Activated CD4-positive, alpha-beta T cell treated with anti-CD3 and anti-CD28 coated beads, Interleukin-2, amount 50 U/mL, for 24 hours (primary cell): ENCODE results near the gene SLC41A3.
"Not testable (repeated sequence)": the region's sequence is repeated elsewhere in the genome, so short reads cannot be mapped to it uniquely, and the experiment has no call there.

Source experiments
- DNase-seq, 2 donors: peaks; one replicate each; pipeline ENCODE4 v3.0.0-alpha.2; 2020; ENCODE audit warnings: low read depth in 1 of 2, low spot score in 1 of 2

Gene SLC41A3

DNA sequence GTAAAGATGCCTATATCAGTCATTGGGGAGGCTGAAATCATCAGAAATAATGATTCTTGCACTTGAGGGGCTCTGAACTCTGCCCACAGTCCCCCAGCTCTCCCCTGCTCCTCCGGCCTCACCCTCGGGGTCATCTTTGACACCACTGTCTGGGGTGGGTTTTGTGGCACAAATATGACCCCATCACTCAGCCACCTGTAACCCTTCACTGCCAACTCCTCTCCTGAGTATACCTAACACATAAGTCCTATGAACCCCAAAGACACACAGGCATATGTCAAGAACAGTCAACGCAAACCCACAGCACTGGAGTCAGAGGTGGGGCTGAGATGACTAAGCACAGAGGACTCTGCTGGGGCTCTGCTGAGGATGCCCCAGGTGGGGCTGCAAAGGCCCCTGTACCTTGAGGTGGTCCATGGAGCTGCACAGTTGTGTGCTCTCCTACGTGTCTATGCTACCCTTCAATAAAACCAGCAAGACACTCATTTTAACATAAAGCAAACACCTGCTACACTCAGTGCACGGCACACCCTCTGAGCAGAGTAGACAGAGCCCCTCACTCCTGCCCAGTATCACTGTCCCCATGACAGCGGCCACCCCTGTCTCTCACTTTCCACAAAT, 29.9 kb downstream of the SLC41A3 start:
- DNase-seq, result no peak

DNA sequence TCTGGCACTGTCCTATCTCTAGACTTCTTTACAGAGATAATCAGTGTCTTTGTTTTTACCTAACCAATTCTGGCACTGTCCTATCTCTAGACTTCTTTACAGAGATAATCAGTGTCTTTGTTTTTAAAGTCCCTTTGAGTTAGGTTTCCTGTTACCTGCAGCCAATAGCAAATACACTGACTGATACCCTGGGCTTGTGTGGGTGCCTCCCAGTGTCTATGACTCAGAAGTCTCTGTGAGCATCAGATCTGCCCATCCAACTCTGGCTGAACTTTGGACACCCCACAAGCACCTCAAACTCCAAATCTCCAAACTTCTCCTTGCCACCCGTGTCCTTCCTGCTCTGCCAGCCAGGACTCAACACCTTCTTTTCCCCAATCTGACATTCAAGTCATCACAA, 30.4 kb downstream of the SLC41A3 start:
- DNase-seq, result no peak

DNA sequence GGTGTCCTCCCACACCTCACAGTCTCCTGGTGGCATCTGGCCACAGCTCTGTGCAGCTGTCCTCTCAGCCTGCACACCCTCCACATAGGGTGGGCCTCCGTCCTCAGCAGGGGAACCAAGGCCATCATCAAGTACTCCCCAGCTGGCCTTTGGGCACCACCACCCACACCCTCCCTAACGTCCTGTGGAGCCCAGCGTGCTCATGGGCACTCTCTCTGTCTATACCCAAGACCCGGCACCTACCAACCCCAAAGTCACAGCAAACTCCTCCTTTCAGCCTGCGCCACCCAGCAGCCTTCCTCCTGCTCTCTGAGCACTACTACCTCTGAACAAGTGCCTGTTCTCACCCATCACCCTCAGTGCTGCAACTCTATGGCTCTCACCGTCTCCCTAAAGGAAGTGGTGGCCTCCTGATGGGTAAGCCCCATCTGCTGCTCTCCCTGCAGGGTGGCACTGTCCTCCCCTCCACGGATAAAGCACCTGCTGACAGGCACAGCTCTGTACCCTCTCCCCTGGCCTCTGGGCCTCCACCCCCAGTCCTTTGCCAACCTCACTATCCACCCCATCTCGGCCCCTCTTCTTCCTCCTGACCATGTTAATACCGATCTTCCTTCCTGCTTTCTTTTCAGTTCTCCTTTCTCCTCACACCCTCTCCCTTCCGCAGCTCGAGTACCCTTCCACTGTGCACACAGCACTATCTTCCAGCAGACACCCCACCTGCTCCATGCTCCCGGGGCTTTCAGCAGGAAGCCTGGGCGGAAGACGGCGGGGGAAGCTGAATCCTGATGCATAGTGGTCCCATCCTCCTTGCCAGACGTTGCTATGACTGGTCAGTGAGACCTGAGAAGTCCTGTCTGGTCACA, 31.5 kb downstream of the SLC41A3 start:
- DNase-seq, result no peak

DNA sequence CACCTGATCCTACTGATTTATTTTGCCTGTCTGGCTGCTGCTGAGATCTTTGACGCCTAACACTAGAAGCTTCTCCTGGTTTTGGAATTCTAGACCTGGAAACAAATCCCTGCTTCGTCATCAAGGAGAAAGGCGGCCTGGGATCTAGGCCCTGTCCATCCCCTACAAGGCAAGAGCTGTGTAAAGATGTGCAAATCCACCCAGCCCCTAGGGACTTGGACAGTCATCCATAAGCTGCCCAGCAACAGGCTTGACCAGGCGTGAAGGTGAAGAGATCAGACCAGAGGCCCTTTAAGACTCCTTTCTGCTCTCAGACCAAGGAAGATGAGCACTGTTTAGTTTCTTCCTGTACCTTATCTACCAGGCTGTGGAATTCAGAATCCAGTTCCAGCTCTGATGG, 32.2 kb downstream of the SLC41A3 start:
- no peak for DNase-seq

DNA sequence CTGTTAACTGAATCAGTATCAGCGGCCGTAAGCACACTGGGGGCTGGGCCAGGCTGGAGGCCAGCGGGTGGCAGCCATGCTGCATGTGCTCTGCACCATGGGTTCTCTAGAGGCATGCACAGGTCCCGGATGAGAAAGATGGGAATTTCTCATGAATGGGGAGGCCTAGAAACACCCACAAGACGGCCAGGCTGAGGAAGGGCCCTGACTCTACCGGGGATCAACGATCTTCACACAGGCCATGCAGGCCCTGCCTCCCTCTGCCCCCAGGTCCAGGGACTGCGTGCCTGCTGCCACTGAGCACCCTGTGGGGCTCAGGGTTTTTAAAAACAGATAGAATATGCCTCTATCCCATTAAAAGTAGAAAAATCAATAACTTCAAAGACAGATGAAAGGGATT, 32.7 kb downstream of the SLC41A3 start:
- DNase-seq, result no peak

DNA sequence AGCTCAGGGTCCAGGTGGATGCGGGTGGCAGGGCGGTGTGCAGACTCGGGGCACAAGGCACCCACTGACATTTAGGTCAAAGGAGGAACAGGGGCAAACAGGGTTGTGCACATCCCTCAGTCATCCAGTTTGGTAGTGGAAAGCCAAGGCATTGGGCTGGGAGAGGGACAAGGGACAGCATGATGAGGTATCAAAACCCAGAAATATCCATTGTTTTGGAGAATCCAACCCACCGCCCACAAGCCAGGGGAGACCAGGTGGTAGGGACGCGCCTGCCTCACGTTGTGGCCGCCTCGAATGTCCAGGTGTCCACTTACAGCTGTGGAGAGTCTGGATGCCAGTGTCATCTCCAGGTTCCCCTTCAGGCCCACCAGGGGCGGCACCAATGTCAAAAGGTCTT, 33.3 kb downstream of the SLC41A3 start:
- DNase-seq, result no peak

DNA sequence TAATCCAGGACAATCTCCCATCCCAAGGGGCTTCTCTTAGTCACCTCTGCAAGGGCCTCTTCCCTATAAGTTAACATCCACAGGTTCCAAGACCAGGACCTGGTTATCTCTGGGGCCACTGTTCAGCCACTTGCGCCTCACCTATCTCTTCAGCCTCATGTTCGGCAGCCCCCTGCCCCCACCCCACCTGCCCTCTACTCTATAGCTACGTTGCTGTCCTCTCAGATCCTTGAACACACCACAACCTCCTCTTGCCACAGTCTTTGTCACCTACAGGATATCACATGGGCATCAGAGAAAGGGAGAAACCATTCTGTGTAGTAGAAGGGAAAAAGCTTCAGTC, 33.9 kb downstream of the SLC41A3 start:
- no peak for DNase-seq

DNA sequence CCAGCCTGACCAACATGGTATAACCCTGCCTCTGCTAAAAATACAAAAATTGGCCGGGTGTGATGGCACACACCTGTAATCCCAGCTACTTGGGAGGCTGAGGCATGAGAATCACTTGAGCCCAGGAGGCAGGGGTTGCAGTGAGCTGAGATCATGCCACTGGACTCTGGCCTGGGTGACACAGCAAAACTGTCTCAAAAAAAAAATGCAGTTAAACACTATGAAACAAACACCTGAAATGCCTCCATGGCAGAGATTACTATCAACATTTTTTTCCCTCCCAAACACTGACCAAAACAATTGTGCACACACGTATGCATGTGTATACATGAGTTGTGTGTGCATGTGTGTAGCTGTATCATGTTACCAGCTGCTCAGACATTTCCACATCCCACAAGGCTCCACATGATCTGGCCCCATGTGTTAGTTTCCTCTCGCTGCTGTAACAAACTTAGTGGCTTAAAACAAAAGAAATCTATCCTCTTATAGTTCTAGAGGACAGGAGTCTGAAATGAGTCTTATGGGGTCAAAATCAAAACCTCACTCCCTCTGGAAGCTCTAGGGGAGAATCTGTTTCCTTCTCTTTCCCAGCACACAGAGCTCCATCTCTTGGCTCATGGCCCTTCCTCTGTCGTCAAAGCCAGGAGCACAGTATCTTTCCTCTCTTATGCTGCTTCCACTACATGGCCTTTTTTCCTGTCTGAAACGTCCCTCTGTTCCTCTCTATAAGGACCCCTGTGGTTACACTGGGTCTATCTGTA, 34.5 kb downstream of the SLC41A3 start:
- DNase-seq, result no peak

DNA sequence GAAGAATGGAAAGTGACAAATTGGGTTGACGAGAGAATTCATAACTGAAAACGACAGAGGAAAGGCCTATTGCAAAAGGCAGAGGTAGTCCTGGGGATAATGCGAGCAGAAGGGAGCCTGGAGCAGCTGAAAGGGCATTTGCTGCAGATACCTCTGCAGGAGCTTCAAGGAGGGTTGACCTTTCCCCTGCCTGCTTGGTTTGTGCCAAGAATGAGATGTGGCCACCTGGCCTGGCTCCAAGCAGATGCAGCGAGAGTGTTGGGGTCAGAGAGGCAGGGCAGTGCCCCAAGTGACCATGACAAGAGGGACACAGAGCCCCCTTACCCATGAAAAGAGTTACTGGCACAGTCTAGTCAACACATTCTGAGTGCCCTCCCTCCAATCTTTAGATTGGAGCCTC, 43.5 kb downstream of the SLC41A3 start:
- no peak for DNase-seq

DNA sequence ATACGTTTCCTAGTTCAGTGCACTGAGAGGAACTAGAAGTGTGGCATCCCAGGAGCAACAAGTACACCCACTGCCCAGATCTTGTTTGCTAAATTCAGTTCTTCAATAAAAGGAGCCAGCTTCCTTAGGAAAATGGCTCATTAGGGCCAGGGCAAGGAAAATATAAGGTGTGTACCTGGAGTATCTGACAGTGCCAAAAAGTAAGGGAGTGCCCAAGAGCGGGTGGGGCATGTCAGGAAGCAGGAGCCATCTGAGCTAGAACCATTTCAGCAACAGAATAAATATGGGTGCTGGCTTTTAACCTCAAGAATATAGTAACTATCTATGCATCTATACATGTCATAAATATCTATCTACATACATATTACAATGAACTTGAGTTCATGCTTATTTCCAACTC, 44.1 kb downstream of the SLC41A3 start:
- DNase-seq, result no peak

DNA sequence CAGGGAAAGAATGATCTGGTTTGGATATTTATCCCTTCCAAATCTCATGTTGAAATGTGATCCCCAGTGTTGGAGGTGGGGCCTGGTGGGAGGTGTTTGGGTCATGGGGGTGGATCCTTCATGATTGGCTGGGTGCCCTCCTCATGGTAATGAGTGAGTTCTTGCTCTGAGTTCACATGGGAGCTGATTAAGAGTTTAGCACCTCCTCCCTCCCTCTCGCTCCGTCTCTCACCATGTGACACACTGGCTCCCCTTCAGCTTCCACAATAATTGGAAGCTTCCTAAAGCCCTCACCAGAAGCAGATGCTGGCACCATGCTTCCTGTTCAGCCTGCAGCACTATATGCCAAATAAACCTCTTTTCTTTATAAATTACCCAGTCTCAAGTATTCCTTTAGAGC, 45.1 kb downstream of the SLC41A3 start:
- not testable (repeated sequence) for DNase-seq

DNA sequence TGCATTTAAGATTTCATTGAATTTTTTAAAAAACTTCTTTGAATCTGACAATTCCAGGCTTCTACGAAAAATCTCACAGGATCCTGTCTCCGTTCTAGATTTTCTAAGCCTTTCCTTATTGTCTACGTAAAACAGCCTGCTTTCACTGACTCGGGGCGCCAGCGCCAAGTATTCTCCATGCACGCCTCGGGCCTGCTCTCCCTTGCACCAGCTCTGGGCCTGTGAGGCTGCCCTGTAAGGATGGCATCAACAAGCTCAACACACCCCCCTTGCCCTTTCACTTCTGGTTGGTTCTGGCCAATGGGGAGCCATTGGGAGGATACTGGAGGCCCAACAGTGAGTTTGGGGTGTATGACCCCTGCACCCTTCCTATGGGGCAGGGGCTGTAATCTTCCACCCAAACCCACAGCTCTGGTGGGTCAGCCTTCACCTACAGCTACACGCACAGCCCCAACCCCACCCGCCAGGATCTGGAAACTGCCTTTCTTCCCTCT, 47.8 kb downstream of the SLC41A3 start:
- DNase-seq, result no peak

DNA sequence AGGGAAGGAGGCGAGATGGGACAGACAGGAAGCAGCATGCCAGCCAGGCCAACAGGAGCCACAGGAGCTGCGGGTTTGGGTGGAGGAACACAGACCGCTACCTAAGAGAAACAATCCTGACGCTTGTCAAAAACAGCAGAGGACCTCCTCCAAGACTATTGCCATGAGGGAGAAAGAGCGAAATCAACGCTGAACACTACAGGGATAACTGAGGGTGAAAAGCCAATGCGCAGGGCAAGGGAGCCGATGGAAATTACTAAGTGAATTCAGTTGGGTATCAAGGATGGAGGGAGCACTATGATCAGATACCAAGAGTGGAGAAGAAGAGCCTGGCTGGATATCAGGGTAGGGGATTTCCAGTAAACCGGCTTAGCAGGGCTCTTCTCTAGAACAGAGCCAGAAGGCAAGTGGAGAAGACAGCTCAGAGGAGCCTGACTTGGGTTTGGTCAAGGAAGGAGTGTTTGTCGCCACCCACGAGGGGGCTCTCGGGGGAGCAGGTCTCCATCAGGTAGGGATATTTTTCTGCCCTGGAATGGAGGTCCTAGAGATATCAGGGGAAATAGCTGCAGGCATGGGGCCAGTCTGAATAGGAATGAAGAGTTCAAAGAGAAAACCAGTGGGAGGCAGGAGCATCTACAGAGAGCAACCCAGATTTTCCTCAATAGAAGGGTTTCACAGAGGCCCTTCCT, 48.4 kb downstream of the SLC41A3 start:
- DNase-seq, result no peak

DNA sequence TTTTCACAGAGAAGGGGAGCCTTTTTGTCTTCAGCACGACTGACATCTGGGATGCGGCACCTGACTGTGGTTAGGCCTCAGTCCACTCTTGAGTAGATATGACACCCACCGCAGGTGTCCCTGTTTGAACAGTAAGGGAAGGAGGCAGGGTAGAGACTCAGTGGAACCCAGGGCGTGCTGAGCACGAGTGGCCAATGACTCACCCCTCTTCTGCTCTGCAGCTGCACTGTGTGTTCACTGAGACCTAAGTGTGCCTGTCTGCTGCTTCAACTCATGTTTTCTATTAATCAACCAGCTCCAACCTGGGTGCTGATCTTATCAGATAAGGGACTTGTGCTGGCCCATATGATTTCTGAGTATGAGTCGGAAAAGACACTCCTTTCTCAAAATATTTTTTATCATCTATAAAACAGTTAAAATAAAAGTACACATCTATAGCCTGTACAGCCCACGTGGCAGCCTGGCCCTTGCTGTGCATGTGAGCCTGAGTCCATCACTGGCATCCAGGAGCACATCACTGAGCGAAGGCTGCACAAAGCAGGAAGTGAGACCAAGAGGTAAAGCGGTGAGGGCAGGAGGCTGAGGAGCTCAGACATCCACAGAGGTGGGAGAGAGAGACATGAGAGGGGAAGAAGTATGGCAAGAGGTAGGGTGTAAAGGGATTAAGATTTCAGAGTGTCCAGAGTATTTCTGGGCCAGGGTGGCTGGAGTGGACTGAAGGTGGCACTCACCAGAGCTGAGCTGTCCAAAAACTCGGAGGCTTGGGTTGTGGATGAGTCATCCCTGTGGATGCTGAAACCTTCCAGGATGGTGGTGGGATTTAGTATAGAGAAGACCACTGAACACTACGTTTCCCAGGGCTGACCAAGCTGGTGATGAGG, 49.2 kb downstream of the SLC41A3 start:
- DNase-seq, result no peak

DNA sequence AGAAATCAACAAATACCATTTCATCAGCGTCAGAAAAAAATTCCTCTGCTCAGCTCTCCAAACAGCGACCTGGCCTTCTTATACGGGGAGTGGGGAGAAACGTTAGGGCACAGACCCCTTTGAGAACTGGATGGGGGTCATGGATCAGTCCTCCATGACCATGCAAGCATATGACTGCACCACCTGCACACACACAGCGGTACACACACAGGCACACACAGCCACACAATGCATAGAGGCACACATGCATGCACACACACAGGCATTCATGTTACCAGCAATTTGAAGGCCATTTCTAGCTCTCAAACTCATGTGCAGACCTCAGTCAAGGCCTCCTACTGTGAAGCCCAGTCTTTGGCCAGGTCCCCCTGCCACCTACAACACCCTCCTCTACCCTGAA, 50.2 kb downstream of the SLC41A3 start:
- no peak for DNase-seq

DNA sequence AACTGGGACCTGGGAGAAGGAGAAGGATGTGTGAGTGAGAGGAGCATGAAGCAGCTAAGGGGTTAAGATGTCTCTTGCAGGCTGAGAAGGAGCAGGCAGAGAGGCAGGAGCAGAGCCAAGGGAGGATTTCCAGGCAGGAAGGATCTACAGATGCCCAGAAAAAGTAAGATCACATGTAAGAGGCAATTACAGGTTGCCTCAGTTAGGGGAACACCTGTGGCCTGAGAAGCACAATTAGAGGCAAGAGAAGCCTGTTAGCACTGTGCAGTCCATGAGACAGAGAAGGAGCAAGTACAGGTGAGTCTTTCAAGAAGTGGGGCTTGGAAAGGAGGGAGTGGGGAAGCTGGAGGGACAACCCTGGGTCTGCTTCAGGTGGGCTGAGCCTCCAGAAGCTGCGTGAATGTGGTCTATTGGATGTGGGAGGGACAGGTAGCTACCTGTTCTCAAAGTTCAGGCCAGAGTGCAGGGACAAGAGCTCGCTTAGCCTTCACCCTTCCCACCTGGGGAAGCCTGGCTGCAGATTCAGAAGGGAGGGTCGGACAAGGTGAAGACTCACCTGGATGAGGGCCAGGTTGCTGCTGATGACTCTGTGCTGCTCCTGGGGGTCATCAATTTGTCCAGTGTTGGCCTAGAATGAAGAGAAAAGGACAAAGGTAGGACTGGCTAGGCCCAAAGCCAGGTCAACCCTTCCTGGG, 50.7 kb downstream of the SLC41A3 start:
- DNase-seq, result no peak

DNA sequence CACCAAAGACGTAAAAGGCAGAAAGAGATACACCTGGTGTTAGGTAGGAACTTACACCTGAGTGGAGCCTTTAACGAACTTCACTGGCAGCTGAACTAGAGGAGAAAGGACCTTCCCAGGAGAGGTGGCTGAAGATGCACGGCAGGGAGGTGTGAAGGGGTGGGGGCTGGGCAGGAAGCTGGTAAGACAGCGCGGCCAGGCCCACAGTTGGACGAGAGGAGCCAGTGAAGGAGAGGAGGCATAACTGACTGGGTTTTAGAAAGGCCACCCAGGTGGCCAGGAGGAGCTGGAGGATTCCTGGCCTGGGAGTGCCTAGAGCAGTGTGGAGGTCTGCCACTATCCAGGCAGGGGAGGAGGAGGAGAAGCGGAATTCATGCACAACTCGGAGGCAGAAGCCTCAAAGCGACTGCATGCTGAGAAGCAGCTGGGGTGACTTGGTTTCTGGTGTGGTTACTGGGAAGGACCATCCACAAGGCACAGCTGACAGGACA, 51.9 kb downstream of the SLC41A3 start:
- no peak for DNase-seq

DNA sequence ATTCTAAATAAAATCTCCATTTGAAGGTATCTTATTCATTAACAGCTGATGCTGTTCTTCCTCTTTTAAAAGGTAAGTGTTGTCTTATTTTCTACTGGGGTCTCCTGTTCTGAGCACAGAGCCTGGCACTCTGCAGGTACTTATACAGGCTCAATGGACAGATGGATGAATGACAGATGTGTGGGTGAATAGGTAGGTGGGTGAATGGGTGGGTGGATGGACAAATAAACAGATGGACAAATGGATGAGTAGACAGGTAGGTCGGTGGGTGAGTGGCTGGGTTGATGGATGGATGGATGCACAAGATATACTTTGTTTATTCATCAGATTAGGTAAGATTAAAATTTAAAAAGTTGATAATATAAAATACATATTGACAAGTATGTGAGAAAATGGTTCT, 53.5 kb downstream of the SLC41A3 start:
- no peak for DNase-seq

DNA sequence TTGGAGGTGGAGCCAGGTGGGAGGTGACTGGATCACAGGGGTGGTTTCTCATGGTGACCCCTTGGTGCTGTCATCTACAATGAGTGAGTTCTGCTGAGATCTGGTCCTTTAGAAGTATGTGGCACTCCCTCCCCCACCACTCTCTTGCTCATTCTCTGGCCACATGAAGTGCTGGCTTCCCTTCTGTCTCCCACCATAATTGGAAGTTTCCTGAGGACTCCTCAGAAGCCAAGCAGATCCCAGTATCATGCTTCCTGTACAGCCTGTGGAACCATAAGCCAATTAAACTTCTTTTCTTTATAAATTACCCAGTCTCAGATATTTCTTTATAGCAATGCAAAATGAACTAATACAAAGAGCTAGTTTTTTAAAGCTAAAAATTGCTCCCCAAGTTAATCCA, 54.7 kb downstream of the SLC41A3 start:
- no peak for DNase-seq

DNA sequence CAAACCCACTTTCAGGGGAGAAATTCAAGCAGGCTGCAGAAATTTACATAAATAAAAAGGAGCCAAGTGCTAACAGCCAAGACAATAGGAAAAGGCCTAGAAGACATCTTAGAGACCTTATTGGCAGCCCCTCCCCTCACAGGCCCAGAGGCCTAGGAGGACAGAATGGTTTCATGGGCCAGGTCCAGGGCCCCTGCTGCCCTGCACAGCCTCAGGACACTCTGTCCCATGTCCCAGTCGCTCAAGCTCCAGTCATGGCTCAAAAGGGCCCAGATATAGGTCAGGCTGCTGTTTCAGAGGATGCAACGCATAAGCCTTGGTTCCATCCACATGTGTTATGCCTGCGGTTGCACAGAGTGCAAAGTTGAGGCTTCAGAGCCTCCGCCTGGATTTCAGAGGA, 55.8 kb downstream of the SLC41A3 start:
- no peak for DNase-seq
